SJCRH30 (cell line): ENCODE results near the gene PLOD2. TPM values are rescaled to one million over a fixed set of nuclear protein-coding genes. Genes with fewer than 3 reads are reported as not detected.

Experiments used
- DNase-seq, 2 experiments: peaks; one replicate each; pipeline ENCODE4 v3.0.0-alpha.2; 2015 to 2020
- H3K27ac ChIP-seq: fragments of 250-450 bp; sonication (Bioruptor Pico); 2 replicates; pipeline ENCODE4 v1.5.1; 2020; ENCODE audit warnings: mild to moderate bottlenecking, moderate library complexity
- H3K27me3 ChIP-seq: fragments of 250-450 bp; sonication (Bioruptor Pico); 2 replicates; pipeline ENCODE4 v1.5.1; 2020; ENCODE audit warnings: mild to moderate bottlenecking, moderate library complexity
- H3K36me3 ChIP-seq: fragments of 250-450 bp; sonication (Bioruptor Pico); 2 replicates; pipeline ENCODE4 v1.5.1; 2020; ENCODE audit warnings: mild to moderate bottlenecking, moderate library complexity
- H3K4me1 ChIP-seq: fragments of 250-450 bp; sonication (Bioruptor Pico); 2 replicates; pipeline ENCODE4 v1.5.1; 2020; ENCODE audit warnings: mild to moderate bottlenecking, moderate library complexity
- H3K4me3 ChIP-seq: fragments of 250-450 bp; sonication (Bioruptor Pico); 2 replicates; pipeline ENCODE4 v1.5.1; 2020; ENCODE audit warnings: mild to moderate bottlenecking, moderate library complexity
- H3K9me3 ChIP-seq: fragments of 250-450 bp; sonication (Bioruptor Pico); replicated peaks from 2 replicates; pipeline ENCODE4 v1.5.1; 2020; ENCODE audit warnings: mild to moderate bottlenecking, moderate library complexity
- total RNA-seq: library from RNA; depleted of rRNA; stranded (reverse); fragments of >200 nt; shearing (Covaris generic); gene quantifications from 2 replicates; pipeline ENCODE4 v1.2.3, GENCODE V29; 2014

PLOD2 gene
- total RNA-seq, 1 experiment from 2014 or later: 43.3 TPM

DNA sequence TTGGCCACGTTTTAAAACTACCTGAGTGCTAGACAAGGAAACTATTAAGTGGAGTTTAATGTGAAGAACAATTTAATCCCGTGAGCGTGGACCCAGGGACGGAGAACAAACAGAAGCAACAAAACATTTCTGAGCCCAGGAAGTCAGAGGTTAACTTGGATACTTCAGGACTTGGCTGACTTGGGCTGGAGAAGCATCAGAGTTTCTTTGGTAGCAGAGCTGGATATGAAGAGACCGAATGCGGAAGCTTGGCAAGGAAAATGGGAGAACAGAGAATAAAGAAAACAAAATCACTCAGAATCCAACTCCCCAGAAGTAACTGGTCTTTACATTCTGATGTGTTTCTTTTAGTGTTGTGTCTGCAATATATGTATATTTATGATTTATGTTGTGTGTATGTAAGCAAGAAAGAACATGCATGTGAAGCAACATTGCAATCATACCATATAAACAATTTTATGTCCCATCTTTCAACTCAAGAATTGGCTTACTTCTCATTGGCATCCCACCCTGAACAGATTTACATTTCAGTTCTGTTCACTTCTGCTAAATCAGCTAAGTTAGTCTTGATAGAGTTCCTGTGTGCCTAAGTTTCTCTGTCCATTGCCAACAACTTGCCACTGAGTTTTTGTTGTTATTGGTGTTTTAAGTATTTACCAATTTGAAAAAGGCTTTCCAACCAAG is 17.2 kb upstream of the PLOD2 start:
- no peaks in the 10 kb centered on the region for H3K9me3 ChIP-seq
- no peak overlapping the region for H3K27ac ChIP-seq
- no peaks in the 10 kb centered on the region for H3K4me1 ChIP-seq
- no peak overlapping the region for H3K4me3 ChIP-seq
- H3K36me3 ChIP-seq: no peaks in the 10 kb centered on the region
- H3K27me3 ChIP-seq: no peaks in the 10 kb centered on the region
- DNase-seq: no peak

DNA sequence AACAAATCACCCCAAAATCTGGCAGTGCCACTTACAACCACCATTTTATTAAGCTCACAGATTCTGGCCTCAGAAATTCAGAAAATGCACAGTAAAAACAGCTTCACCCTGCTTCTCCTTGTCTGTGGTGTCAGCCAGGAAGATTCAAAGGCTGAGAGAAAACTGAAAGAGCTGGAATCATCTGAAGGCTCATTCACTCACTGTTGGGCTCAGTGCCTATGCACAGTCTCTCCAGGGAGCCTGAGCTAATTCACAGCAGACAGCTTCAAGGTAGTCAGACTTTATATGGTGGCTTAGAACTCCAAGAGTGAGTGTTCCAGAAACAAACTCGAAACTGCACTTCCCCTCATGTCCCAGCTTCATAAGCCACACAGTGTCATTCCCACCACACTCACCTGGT is 16.5 kb upstream of the PLOD2 start:
- H3K9me3 ChIP-seq: no peaks in the 10 kb centered on the region
- H3K27me3 ChIP-seq: no peaks in the 10 kb centered on the region
- no peaks in the 10 kb centered on the region for H3K4me1 ChIP-seq
- no peaks in the 10 kb centered on the region for H3K36me3 ChIP-seq
- H3K27ac ChIP-seq: no peak overlapping the region
- no peak for DNase-seq
- no peak overlapping the region for H3K4me3 ChIP-seq

DNA sequence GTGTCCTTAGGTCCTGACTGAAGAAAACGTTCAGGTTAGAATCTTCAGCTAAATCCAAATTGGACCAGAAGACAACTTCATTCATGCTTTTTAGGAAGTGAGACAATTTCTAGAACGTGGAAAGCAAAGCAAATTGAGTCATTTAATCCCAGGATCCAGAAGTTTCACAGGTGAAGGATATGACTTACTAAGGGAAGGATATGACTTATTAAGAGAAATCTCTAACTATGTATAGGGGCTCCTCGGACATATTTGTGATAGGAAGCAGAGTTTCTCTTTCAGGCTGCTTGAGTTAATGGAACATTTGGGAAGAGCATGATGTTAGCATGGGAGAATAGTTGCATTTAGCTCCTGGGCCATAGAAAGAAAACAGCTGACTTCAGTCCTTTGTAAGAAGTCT is 16.1 kb upstream of the PLOD2 start:
- no peaks in the 10 kb centered on the region for H3K36me3 ChIP-seq
- H3K4me3 ChIP-seq: no peak overlapping the region
- H3K27ac ChIP-seq: no peak overlapping the region
- H3K27me3 ChIP-seq: no peaks in the 10 kb centered on the region
- DNase-seq: no peak
- H3K4me1 ChIP-seq: no peaks in the 10 kb centered on the region
- no peaks in the 10 kb centered on the region for H3K9me3 ChIP-seq

DNA sequence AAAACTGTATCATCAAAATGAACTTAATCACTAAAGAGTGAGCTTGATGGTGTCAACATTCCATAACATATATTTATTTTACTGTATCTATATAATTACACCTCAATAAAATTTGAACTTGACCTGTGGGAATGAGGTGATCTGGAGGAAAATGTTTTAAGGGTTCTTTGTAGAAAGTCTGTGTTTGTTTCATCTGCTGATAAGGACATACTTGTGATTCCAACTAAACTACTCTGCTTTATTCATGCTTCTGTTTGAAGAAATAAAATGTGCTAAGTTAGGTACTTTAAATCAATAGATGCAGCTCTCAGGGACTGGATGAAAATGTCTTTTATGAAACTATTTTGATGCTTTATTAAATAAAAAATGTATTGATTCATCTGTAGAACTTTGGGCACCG is 11.6 kb upstream of the PLOD2 start:
- DNase-seq: no peak

DNA sequence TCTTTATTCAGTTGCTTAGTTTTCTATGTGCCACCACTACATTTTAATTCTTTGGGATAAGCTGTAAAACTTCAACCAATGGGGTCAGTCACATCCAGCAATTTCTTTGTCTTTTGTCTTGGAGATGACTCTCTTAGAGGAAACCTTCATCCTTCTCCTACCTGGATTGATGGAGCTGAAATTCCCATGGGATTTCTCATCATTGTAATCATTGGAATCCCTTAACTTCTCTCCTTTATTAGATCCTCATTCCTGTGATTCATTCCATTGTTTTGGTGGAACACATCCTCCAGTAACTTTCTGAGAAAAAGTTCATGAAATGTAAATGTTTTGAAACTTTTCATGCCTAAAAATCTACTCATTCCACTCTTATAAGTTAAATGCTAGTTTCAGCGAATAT is 9.6 kb upstream of the PLOD2 start:
- DNase-seq: no peak
- H3K4me3 ChIP-seq: no peak overlapping the region
- H3K4me1 ChIP-seq: no peaks in the 10 kb centered on the region
- no peaks in the 10 kb centered on the region for H3K27me3 ChIP-seq
- no peaks in the 10 kb centered on the region for H3K36me3 ChIP-seq
- no peak overlapping the region for H3K27ac ChIP-seq
- H3K9me3 ChIP-seq: no peaks in the 10 kb centered on the region

More for the DNA sequence above, 11.6 kb upstream of the PLOD2 start:
- Histone ChIP-seq H3K4me3 (no peak overlapping the region), H3K36me3 (no peaks in the 10 kb centered on the region), H3K9me3 (no peaks in the 10 kb centered on the region), H3K27me3 (no peaks in the 10 kb centered on the region), H3K27ac (no peak overlapping the region), H3K4me1 (no peaks in the 10 kb centered on the region)

DNA sequence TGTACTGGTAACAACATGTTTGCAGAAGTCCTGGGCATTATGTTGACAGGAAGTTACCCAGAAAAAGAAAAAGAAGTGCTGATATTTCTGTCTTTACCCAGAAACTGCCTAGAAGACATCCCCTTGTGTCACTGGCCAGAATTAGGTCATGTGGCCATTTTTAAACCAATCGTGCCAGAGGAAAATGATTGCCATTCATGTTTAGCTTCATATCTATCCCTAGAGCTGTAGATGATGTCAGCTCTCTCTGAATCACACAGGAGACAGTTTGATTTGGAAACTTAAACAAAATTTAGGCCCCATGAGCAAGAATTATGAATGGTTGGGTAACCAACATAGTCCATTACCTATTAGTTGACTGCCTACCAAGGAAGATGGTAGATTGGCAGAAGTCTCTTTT is 8.9 kb upstream of the PLOD2 start:
- Histone ChIP-seq H3K4me1 (no peaks in the 10 kb centered on the region), H3K36me3 (no peaks in the 10 kb centered on the region), H3K27me3 (no peaks in the 10 kb centered on the region), H3K9me3 (no peaks in the 10 kb centered on the region), H3K27ac (no peak overlapping the region), H3K4me3 (no peak overlapping the region)
- no peak for DNase-seq

DNA sequence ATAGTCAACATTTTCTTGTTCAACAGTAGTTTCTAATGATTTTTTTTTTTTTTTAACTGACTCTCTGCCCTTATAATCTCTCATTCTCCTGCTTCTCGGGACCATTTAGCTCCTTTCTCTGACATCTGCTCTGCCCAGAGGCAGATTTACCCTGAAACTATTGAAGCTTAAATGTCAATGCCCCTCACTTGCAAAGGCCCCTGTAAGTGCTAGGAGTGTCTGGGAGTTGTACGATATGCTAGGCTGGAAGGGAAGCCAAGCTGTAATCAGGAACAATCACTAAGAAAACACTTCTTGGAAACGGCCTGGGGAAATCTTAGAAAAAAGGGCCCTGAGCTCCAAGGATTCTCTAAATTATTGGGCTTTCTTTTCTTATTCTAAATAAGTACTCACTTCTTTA is 5.8 kb upstream of the PLOD2 start:
- H3K9me3 ChIP-seq: no peaks in the 10 kb centered on the region
- no peaks in the 10 kb centered on the region for H3K36me3 ChIP-seq
- no peaks in the 10 kb centered on the region for H3K27me3 ChIP-seq
- H3K4me3 ChIP-seq: no peak overlapping the region
- no peaks in the 10 kb centered on the region for H3K4me1 ChIP-seq
- H3K27ac ChIP-seq: no peak overlapping the region
- no peak for DNase-seq

DNA sequence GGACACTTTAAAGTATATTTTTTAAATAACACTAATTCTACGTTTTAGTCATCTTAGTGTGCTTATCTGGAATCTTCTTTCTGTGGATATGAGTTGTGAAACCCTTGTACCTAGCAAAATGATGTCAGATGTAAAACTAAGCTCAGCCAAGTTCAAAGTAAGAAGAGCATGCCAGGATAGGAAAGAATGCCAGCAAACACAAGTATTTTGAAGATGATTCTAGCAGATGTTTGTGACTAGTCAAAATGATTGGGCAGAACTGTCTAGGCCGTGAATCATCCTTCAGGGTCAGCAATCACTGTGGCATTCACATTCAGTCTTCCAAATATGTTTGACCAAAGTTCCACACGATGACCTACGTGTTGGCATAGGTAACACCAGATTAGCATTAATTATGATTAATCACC is 5.4 kb upstream of the PLOD2 start:
- Histone ChIP-seq H3K9me3 (no peaks in the 10 kb centered on the region), H3K4me1 (no peaks in the 10 kb centered on the region), H3K27ac (no peak overlapping the region), H3K36me3 (no peaks in the 10 kb centered on the region), H3K4me3 (no peak overlapping the region), H3K27me3 (no peaks in the 10 kb centered on the region)
- DNase-seq: no peak

DNA sequence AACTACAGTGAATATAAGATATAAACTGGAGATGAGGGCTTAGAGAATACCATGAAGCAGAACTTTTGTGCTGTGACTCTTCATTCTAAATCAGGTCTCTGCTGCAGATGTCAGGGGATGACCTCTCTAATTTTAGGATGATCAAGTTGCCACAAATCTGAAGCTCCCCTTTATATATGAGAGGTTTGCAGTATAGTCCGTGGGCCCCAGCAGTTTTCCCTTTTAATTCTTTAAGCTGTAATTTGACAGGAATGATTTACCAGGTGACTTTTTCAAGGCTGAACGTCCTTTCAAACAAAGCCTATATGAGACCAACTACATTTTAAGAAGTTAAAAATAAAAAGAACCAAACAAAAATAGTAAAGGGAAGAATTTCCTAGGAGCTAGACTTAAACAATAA is 4.9 kb upstream of the PLOD2 start:
- no peak for DNase-seq
- Histone ChIP-seq H3K27ac (no peak overlapping the region), H3K4me3 (no peak overlapping the region), H3K9me3 (no peaks in the 10 kb centered on the region), H3K36me3 (no peaks in the 10 kb centered on the region), H3K27me3 (no peaks in the 10 kb centered on the region), H3K4me1 (no peaks in the 10 kb centered on the region)

DNA sequence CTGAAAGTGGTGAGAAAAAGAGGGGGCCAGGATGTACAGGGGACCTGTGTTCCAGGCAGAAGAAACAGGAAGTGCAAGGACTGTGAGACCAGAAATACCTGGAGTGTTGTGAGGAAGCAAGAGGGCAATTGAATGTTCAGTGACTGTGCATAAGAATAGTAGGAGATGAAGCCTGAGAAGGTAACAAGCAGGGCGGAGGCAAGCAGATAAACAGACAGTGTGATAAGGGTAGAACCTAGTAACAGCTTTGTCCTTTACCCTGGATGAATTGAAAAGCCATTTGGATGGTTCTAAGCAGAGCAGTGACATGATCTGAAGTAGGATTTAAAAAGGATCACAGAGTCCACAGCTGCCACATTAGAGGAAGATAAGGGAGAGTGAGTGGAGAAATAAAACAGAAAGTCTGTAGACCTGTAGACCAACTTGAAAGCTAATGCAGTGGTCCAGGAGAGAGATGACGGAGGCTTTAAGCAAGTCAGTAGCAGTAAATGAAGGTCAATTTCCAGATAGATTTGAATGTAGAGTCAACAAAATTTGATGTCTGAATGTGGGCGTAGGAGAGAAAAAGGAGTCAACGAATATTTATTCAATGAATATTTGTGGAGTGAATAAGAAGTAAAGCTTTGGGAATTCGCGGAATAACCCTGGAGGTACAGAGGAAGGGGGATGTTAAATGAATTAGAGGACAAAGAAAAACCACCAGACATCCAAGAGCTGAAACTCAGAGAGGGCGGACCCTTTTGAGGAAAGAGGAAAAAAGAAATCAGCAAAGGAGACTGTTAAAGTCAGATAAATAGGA is 4.2 kb upstream of the PLOD2 start:
- Histone ChIP-seq H3K27me3 (no peaks in the 10 kb centered on the region), H3K4me1 (no peaks in the 10 kb centered on the region), H3K9me3 (no peaks in the 10 kb centered on the region), H3K27ac (no peak overlapping the region), H3K36me3 (no peaks in the 10 kb centered on the region), H3K4me3 (no peak overlapping the region)
- DNase-seq: no peak

DNA sequence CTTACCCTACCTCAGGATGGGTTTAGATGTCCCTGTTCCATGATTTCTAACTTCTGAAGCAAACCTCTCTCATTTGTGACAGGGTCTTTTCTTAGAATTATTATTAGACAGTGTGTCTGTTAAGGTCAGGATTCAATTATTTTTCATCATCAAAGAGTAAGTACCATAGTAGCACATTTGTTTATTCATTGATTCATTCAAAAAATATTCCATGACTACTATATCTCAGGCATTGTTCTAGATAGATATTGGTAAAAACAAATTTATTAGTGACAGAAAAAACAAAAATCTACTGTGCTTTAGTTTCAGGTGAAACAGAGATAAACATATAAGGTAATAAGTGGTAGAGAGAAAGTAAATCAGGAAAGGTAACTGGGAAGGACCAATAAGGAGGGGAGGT is 3.5 kb upstream of the PLOD2 start:
- no peaks in the 10 kb centered on the region for H3K4me1 ChIP-seq
- no peak overlapping the region for H3K27ac ChIP-seq
- no peaks in the 10 kb centered on the region for H3K9me3 ChIP-seq

DNA sequence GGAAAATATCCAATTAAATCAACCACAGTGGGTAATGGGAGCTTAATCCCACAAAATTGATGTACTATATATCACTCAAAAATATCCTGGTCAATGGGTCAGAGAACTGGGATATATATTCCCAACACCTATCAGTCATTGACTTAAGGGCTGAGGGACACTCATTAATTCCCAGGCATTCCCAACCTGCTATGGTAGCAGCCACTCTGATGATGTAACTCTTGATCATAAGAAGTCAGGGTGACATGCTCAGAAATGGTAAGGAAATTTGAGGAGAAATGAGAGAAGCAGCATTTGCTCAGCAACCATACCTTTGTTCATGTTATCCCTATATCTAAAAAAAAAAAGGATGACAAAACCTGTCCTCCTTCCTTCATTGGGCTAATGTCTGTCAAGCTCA is 3.1 kb upstream of the PLOD2 start:
- Histone ChIP-seq H3K9me3 (no peaks in the 10 kb centered on the region), H3K27me3 (no peaks in the 10 kb centered on the region), H3K4me3 (no peak overlapping the region), H3K4me1 (no peaks in the 10 kb centered on the region), H3K36me3 (no peaks in the 10 kb centered on the region), H3K27ac (no peak overlapping the region)
- DNase-seq: no peak

More for the DNA sequence above, 3.5 kb upstream of the PLOD2 start:
- no peaks in the 10 kb centered on the region for H3K27me3 ChIP-seq
- H3K36me3 ChIP-seq: no peaks in the 10 kb centered on the region
- DNase-seq: no peak
- H3K4me3 ChIP-seq: no peak overlapping the region

DNA sequence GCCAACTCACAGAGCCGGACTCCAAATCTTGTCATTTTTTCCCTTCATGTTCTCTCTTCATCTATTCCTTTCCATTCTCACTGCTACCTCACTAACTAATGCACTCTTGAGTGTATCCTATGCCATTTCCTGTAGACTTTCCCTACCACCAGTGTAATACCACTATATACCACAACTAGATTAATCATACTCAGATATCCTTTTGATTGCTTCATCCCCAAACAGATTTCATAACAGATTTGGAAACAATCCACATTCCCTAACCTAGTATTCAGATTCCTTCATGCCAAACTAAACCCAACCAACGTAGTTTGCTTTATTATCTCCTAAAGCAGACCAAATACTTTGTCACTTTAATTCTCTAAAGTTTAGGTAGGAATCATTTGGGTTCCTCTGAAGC is 2.6 kb upstream of the PLOD2 start:
- no peak overlapping the region for H3K27ac ChIP-seq
- no peaks in the 10 kb centered on the region for H3K9me3 ChIP-seq
- no peaks in the 10 kb centered on the region for H3K27me3 ChIP-seq
- DNase-seq: no peak
- H3K36me3 ChIP-seq: no peaks in the 10 kb centered on the region
- peaks cover 4% of the 10 kb centered on the region for H3K4me1 ChIP-seq
- H3K4me3 ChIP-seq: no peak overlapping the region

DNA sequence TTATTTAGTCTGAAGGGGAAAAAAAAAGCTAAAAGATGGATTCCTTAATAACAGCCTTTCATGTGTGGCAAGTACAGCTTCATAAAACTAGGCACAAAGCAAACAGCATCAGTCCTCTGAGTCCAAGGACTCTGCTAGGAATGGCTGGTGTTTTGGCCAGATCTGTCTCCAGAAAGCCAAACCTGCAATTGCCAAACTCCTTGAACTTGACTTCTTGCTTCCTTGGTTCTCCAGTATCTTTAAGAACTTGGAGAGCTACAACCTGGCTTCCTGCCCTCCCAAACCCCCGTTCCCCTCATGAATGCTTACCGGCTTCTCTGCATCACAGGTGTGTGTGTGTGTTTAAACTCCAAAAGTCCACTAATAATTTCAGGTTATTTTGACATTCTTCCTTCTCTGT is 1.6 kb upstream of the PLOD2 start:
- no peaks in the 10 kb centered on the region for H3K9me3 ChIP-seq
- no peak for DNase-seq
- H3K4me3 ChIP-seq: no peak overlapping the region; the same call in 1 of the 2 replicates
- H3K27me3 ChIP-seq: no peaks in the 10 kb centered on the region
- no peak overlapping the region for H3K27ac ChIP-seq
- H3K36me3 ChIP-seq: no peaks in the 10 kb centered on the region
- peaks cover 6% of the 10 kb centered on the region for H3K4me1 ChIP-seq

DNA sequence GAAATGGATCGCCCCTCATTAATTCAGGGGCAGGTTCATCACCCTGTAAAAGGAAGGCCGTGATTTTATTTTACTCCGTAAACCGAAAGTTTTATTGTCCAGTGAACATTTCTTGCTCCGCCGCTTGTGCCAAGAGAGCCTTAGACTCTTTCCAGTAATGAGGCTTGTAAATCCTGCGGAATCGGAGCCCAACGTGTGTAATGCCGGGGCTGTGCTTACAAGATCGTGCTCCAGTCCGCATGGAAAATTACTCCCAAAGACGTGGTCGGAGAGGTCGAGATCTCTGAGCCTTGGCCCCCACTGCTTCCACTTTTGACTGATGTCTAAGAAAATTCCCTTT is 649 bp upstream of the PLOD2 start:
- Histone ChIP-seq H3K4me3 (peak overlapping the region; percentile 84), H3K36me3 (no peaks in the 10 kb centered on the region), H3K9me3 (no peaks in the 10 kb centered on the region), H3K27me3 (no peaks in the 10 kb centered on the region), H3K4me1 (peaks cover 6% of the 10 kb centered on the region), H3K27ac (peak overlapping the region; percentile 74)
- peak; percentile 44 to 64 for DNase-seq
